A549 (cell line): ENCODE measurements around the gene JAML. TPM values are rescaled to one million over a fixed set of nuclear protein-coding genes. Genes with fewer than 3 reads are reported as not detected.

ENCODE experiments used
- ATAC-seq, 2 experiments: fragments of 200-7000 bp in 1 of 2; fragments of >200 bp in 1 of 2; cut with Nextera tagmentation in 1 of 2; cut with Tn5 transposase in 1 of 2; 3 replicates each; pipeline versions ENCODE4 v1.8.0 to v1.9.1; 2018 to 2020; ENCODE audit warnings: mild to moderate bottlenecking in 1 of 2, moderate library complexity in 1 of 2
- CTCF ChIA-PET: fragments of 300-600 bp; sonication (Branson Sonifier 250); formaldehyde crosslinking; extraction: SDS; loops from one replicate; lab custom pipeline; 2021; ENCODE audit warnings: antibody characterized with exemption, inconsistent platforms; lab: Yijun Ruan, JAX
- POLR2A ChIA-PET: fragments of 350-600 bp; formaldehyde crosslinking; extraction: SDS; loops from one replicate; lab custom pipeline; 2021; ENCODE audit warnings: antibody characterized with exemption, inconsistent platforms; lab: Yijun Ruan, JAX
- DNase-seq, 2 experiments: peaks; one replicate each; pipeline versions ENCODE4 v3.0.0 to v3.0.0-alpha.2; 2011 to 2016; ENCODE audit warnings: low read depth in 1 of 2, low spot score in 1 of 2
- FAIRE-seq: peaks from 2 replicates; lab custom pipeline; 2011; peaks lifted over from hg19 to GRCh38; lab: Jason Lieb, UNC
- H3K27ac ChIP-seq, 2 experiments: fragments of >200 bp; sonication (Bioruptor Twin); formaldehyde crosslinking; 3 replicates each; pipeline ENCODE4 v1.5.1; 2016 to 2017
- H3K4me1 ChIP-seq: fragments of >200 bp; sonication (Bioruptor Twin); formaldehyde crosslinking; 3 replicates; pipeline ENCODE4 v1.6.1; 2016
- H3K4me2 ChIP-seq: fragments of >200 bp; sonication (Bioruptor Twin); formaldehyde crosslinking; 3 replicates; pipeline ENCODE4 v1.6.1; 2016
- H3K4me3 ChIP-seq: fragments of >200 bp; sonication (Bioruptor Twin); formaldehyde crosslinking; 3 replicates; pipeline ENCODE4 v1.5.1; 2016
- H3K9me3 ChIP-seq: fragments of >200 bp; sonication (Bioruptor Twin); formaldehyde crosslinking; 3 replicates; pipeline ENCODE4 v1.6.1; 2016
- ATOH8 ChIP-seq: fragments of 250-450 bp; sonication (Bioruptor Pico); IDR thresholded peaks from 2 replicates; pipeline ENCODE4 v1.5.0; 2020; ENCODE audit warnings: low read depth, mild to moderate bottlenecking, moderate library complexity
- CBX8 ChIP-seq: fragments of 200-600 bp; sonication (generic); IDR thresholded peaks from 2 replicates; pipeline ENCODE4 v1.6.1; 2016
- CEBPB ChIP-seq, 2 experiments: fragments of >200 bp in 1 of 2; sonication (Bioruptor Twin) in 1 of 2; formaldehyde crosslinking in 1 of 2; IDR thresholded peaks; 2 replicates each; pipeline ENCODE4 v1.6.1; 2012 to 2016
- CHD2 ChIP-seq: fragments of 150-350 bp; IDR thresholded peaks from 2 replicates; pipeline ENCODE4 v1.6.1; 2014; ENCODE audit warnings: low read length; ENCODE audit not compliant: partially characterized antibody
- CHD4 ChIP-seq: fragments of 200-600 bp; sonication (generic); IDR thresholded peaks from 2 replicates; pipeline ENCODE4 v1.6.1; 2016; ENCODE audit warnings: antibody characterized with exemption, mild to moderate bottlenecking, borderline replicate concordance
- EP300 ChIP-seq, 2 experiments: fragments of >200 bp; sonication (Bioruptor Twin); formaldehyde crosslinking; IDR thresholded peaks; 2 replicates in 1 of 2; 3 replicates in 1 of 2; pipeline ENCODE4 v1.6.1; 2016 to 2017
- FOSB ChIP-seq: fragments of 250-450 bp; sonication (Bioruptor Pico); IDR thresholded peaks from 2 replicates; pipeline ENCODE4 v1.5.0; 2020; ENCODE audit warnings: mild to moderate bottlenecking, moderate library complexity
- FOXS1 ChIP-seq: fragments of 250-450 bp; sonication (Bioruptor Pico); IDR thresholded peaks from 2 replicates; pipeline ENCODE4 v1.5.0; 2020; ENCODE audit warnings: mild to moderate bottlenecking, moderate library complexity
- HEYL ChIP-seq: fragments of 250-450 bp; sonication (Bioruptor Pico); IDR thresholded peaks from 2 replicates; pipeline ENCODE4 v1.8.0; 2021; ENCODE audit warnings: mild to moderate bottlenecking, moderate library complexity
- HMGXB4 ChIP-seq: fragments of 250-450 bp; sonication (Bioruptor Pico); IDR thresholded peaks from 2 replicates; pipeline ENCODE4 v1.5.0; 2021; ENCODE audit warnings: mild to moderate bottlenecking, moderate library complexity, borderline replicate concordance
- KDM1A ChIP-seq: fragments of 200-600 bp; sonication (generic); IDR thresholded peaks from 2 replicates; pipeline ENCODE4 v1.6.1; 2016; ENCODE audit warnings: low read depth, mild to moderate bottlenecking
- MAZ ChIP-seq: fragments of 150-350 bp; IDR thresholded peaks from 2 replicates; pipeline ENCODE4 v1.6.1; 2014; ENCODE audit warnings: antibody characterized with exemption, low read depth, low read length, borderline replicate concordance
- NFE2L2 ChIP-seq: fragments of 150-350 bp; conservative IDR thresholded peaks from 2 replicates; pipeline ENCODE4 v1.6.1; 2014; ENCODE audit warnings: low read length
- NR3C1 ChIP-seq: fragments of >200 bp; sonication (Bioruptor Twin); formaldehyde crosslinking; IDR thresholded peaks from 3 replicates; pipeline ENCODE4 v1.6.1; 2017
- PBX3 ChIP-seq: IDR thresholded peaks from 2 replicates; pipeline ENCODE4 v1.6.1; 2012
- PHF8 ChIP-seq: fragments of 200-600 bp; sonication (generic); IDR thresholded peaks from 2 replicates; pipeline ENCODE4 v1.6.1; 2016; ENCODE audit warnings: low read depth, mild to moderate bottlenecking, antibody characterized with exemption, moderate library complexity, borderline replicate concordance
- POLR2A ChIP-seq: IDR thresholded peaks from 2 replicates; pipeline ENCODE4 v1.6.1; 2012; ENCODE audit warnings: mild to moderate bottlenecking, low read length
- POLR2AphosphoS2 ChIP-seq: conservative IDR thresholded peaks from 2 replicates; pipeline ENCODE4 v1.6.1; 2012; ENCODE audit warnings: low read length, improper control_type of control experiment, inconsistent platforms
- RAD21 ChIP-seq, 2 experiments: fragments of >200 bp in 1 of 2; sonication (Bioruptor Twin) in 1 of 2; formaldehyde crosslinking in 1 of 2; IDR thresholded peaks in 1 of 2; conservative IDR thresholded peaks in 1 of 2; 2 replicates in 1 of 2; 3 replicates in 1 of 2; pipeline ENCODE4 v1.6.1; 2012 to 2018; ENCODE audit warnings: inconsistent platforms in 1 of 2
- RNF2 ChIP-seq: fragments of 200-600 bp; sonication (generic); IDR thresholded peaks from 2 replicates; pipeline ENCODE4 v1.6.1; 2016; ENCODE audit warnings: low read depth, mild to moderate bottlenecking, antibody characterized with exemption, moderate library complexity, borderline replicate concordance
- SREBF2 ChIP-seq: fragments of 450-650 bp; IDR thresholded peaks from 2 replicates; pipeline ENCODE4 v1.6.1; 2014; ENCODE audit warnings: mild to moderate bottlenecking, moderate library complexity
- TP53 ChIP-seq: fragments of 250-450 bp; sonication (Bioruptor Pico); IDR thresholded peaks from 2 replicates; pipeline ENCODE4 v1.5.0; 2021; ENCODE audit warnings: mild to moderate bottlenecking, moderate library complexity
- USF2 ChIP-seq: fragments of 450-650 bp; IDR thresholded peaks from 2 replicates; pipeline ENCODE4 v1.6.1; 2014; ENCODE audit warnings: antibody characterized with exemption
- ZC3H11A ChIP-seq: fragments of 450-650 bp; IDR thresholded peaks from 2 replicates; pipeline ENCODE4 v1.6.1; 2014; ENCODE audit warnings: antibody characterized with exemption, mild to moderate bottlenecking
- ZFP36 ChIP-seq: fragments of 450-650 bp; IDR thresholded peaks from 2 replicates; pipeline ENCODE4 v1.6.1; 2014; ENCODE audit warnings: borderline replicate concordance; ENCODE audit not compliant: partially characterized antibody
- ZNF302 ChIP-seq: fragments of 250-450 bp; sonication (Bioruptor Pico); IDR thresholded peaks from 2 replicates; pipeline ENCODE4 v1.9.0; 2021; ENCODE audit warnings: inconsistent platforms, mild to moderate bottlenecking, moderate library complexity
- ZSCAN20 ChIP-seq: fragments of 250-450 bp; sonication (Bioruptor Pico); IDR thresholded peaks from 2 replicates; pipeline ENCODE4 v1.8.0; 2022; ENCODE audit warnings: mild to moderate bottlenecking, moderate library complexity
- WGBS: methylation state at CpG from one replicate; pipeline ENCODE4 v1.1.6; 2017; ENCODE audit errors: missing lambda C conversion rate; 5-methylcytosine and 5-hydroxymethylcytosine counted together
- polyA minus RNA-seq: library from RNA; depleted of rRNA, polyadenylated mRNA; stranded (reverse); fragments of >200 nt; gene quantifications from 2 replicates; pipeline ENCODE4 v1.2.3, GENCODE V29; 2011; rRNA and poly(A)+ RNA removed
- polyA plus RNA-seq, 4 experiments: library from polyadenylated mRNA; depleted of rRNA in 3 of 4; stranded (reverse); fragments of >200 nt; fragmentation: RNase III in 1 of 4; extraction: RNeasy Plus Mini Kit Qiagen cat#74134 plus additional on column Dnase treatment in 1 of 4; gene quantifications; 2 replicates in 3 of 4; 3 replicates in 1 of 4; pipeline ENCODE4 v1.2.3, GENCODE V29; 2011 to 2017
- TF ChIP-seq, protein P1 (sequence below): fragments of >200 bp; sonication (Bioruptor Twin); formaldehyde crosslinking; IDR thresholded peaks from 2 replicates; pipeline ENCODE4 v1.6.1; 2016

Gene JAML, protein sequence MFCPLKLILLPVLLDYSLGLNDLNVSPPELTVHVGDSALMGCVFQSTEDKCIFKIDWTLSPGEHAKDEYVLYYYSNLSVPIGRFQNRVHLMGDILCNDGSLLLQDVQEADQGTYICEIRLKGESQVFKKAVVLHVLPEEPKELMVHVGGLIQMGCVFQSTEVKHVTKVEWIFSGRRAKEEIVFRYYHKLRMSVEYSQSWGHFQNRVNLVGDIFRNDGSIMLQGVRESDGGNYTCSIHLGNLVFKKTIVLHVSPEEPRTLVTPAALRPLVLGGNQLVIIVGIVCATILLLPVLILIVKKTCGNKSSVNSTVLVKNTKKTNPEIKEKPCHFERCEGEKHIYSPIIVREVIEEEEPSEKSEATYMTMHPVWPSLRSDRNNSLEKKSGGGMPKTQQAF
- not detected in 2 replicates for polyA plus RNA-seq (2011; rRNA removed)
- polyA plus RNA-seq (2012; cell fraction: cytosol; rRNA removed) = not detected in 2 replicates
- polyA plus RNA-seq (2012; cell fraction: nucleus; rRNA removed) = not detected in 2 replicates
- not detected in 3 replicates for polyA plus RNA-seq (2017; fragmentation: RNase III; extraction: RNeasy Plus Mini Kit Qiagen cat#74134 plus additional on column Dnase treatment)
- polyA minus RNA-seq = not detected in 2 replicates

DNA sequence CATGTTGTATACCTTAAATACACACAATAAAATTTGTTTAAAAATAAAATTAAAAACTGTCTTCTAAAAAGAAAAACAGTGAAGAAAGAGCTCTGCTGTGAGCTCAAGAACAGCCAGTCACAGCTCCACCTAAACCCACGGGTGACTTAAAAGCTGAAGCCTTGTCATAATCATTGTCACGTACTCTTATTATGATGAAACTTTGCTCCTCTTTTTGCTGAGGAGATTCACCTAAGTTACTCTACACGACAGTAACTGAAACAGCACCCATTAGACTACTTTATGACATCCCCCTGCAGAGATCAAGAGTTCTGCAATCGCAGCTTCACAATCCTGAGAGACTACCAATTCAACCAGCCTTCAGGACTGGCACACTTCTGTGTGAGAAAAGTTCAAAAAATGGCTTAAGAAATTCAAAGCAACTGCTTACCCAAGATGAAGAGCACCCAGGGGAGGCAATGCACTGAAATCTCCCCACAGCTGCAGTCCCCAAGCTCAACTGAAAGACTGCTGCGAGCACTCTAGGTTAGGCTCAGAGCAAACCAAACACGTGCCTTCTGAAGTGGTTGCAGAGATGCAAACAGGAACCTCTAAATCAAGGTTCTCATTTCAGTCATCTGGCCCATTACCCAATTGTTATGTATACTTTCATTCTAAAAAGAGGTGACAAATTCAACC, at the start of gene JAML:
Gene JAML (minus strand): TSS at position 501 of the 678 bp plus-strand sequence. CDS start 10,145 bp downstream, outside the sequence.
- H3K4me1 ChIP-seq = no peaks in the 10 kb centered on the region
- no peak within 1 kb of the TSS for H3K27ac ChIP-seq
- TF ChIP-seq FOXS1 (CRISPR knock-in tag) = no peak
- no peak for TF ChIP-seq HMGXB4 (CRISPR knock-in tag)
- no peak for TF ChIP-seq ZC3H11A
- TF ChIP-seq POLR2A = no peak
- TF ChIP-seq NR3C1 = no peak
- no peak for TF ChIP-seq PHF8
- TF ChIP-seq ZSCAN20 (CRISPR knock-in tag) = no peak
- no peak for TF ChIP-seq POLR2AphosphoS2
- no peak for TF ChIP-seq ATOH8 (CRISPR knock-in tag)
- no peak for TF ChIP-seq FOSB (CRISPR knock-in tag)
- no peak for TF ChIP-seq EP300 (IDR thresholded peaks at IDR 0.05)
- TF ChIP-seq CBX8 = no peak
- TF ChIP-seq CHD4 = no peak
- TF ChIP-seq KDM1A = no peak
- no peak for TF ChIP-seq CEBPB (IDR thresholded peaks at IDR 0.05)
- TF ChIP-seq MAZ = no peak
- TF ChIP-seq CHD2 = no peak
- TF ChIP-seq RAD21 (conservative IDR thresholded peaks at IDR 0.05 in 1 of 2, IDR thresholded peaks at IDR 0.05 in 1 of 2) = no peak
- FAIRE-seq (no peak), DNase-seq (no peak), ATAC-seq (no peak)
- WGBS = 20% methylated on average over 6 of the region's 6 CpGs
- POLR2A ChIA-PET = no interaction called here
- H3K4me2 ChIP-seq = no peak within 1 kb of the TSS
- H3K4me3 ChIP-seq = no peak within 1 kb of the TSS
- no peaks in the 10 kb centered on the region for H3K9me3 ChIP-seq
- CTCF ChIA-PET = no interaction called here

- H3K4me1 ChIP-seq = no peaks in the 10 kb centered on the region
- ChIA-PET POLR2A (no interaction called here), CTCF (no interaction called here)
- no peak overlapping the region for H3K4me3 ChIP-seq
- FAIRE-seq (no peak), DNase-seq (no peak), ATAC-seq (no peak)
- no peak overlapping the region for H3K4me2 ChIP-seq
- H3K27ac ChIP-seq = no peak overlapping the region
- H3K9me3 ChIP-seq = no peaks in the 10 kb centered on the region
- TF ChIP-seq, protein P1, sequence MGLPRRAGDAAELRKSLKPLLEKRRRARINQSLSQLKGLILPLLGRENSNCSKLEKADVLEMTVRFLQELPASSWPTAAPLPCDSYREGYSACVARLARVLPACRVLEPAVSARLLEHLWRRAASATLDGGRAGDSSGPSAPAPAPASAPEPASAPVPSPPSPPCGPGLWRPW = no peak
- TF ChIP-seq POLR2A (no peak), ZC3H11A (no peak), FOSB (CRISPR knock-in tag) (no peak), PHF8 (no peak), RNF2 (no peak), CEBPB (IDR thresholded peaks at IDR 0.05) (no peak), NR3C1 (no peak), ZFP36 (no peak), POLR2AphosphoS2 (no peak), NFE2L2 (no peak), SREBF2 (no peak), ZNF302 (CRISPR knock-in tag) (no peak), USF2 (no peak), HEYL (CRISPR knock-in tag) (no peak), PBX3 (no peak), ZSCAN20 (CRISPR knock-in tag) (no peak), TP53 (CRISPR knock-in tag) (no peak)
- WGBS = 80% methylated on average over 2 of the region's 2 CpGs
Measured at GRCh38 chr11:118274186-118274585, 49.4 kb upstream of the JAML start.
